Colonic mucosa (tissue), 4 donors: ENCODE data around the gene CCDC89. TPM values are rescaled to one million over a fixed set of nuclear protein-coding genes. Genes with fewer than 3 reads are reported as not detected.

ENCODE experiments used
- DNase-seq: peaks from one replicate; pipeline ENCODE4 v3.0.0-alpha.2; 2020
- H3K27ac ChIP-seq: fragments of 200-600 bp; one replicate; pipeline ENCODE4 v1.8.0; 2021
- H3K27me3 ChIP-seq: fragments of 200-600 bp; one replicate; pipeline ENCODE4 v1.8.0; 2021
- H3K36me3 ChIP-seq: fragments of 200-600 bp; one replicate; pipeline ENCODE4 v1.8.0; 2021
- H3K4me1 ChIP-seq: fragments of 200-600 bp; one replicate; pipeline ENCODE4 v1.8.0; 2021; ENCODE audit warnings: mild to moderate bottlenecking
- H3K4me3 ChIP-seq: fragments of 200-600 bp; one replicate; pipeline ENCODE4 v1.8.0; 2021
- H3K9ac ChIP-seq, 2 donors: one replicate each; pipeline ENCODE4 v1.7.0; 2013; ENCODE audit warnings: control low read depth in 2 of 2, low read depth in 2 of 2, low read length in 2 of 2
- H3K9me3 ChIP-seq: fragments of 200-600 bp; one replicate; pipeline ENCODE4 v1.8.0; 2021
- intact Hi-C: fragments of 100-400 bp; cut with DNase I; formaldehyde crosslinking; loops from one replicate; pipeline ENCODE4 v1.14.1; 2022
- total RNA-seq, 2 donors: library from RNA; stranded (reverse); fragmentation: NEBNext Ultra II Directional in 1 of 2; extraction: Animal tissue kit (Norgen Biotek cat#: 25700) in 1 of 2; gene quantifications; one replicate each; pipeline ENCODE4 v1.2.1, GENCODE V29; 2021
- TF ChIP-seq, protein P1 (sequence below): fragments of 200-600 bp; IDR thresholded peaks from one replicate; pipeline ENCODE4 v1.8.0; 2022; ENCODE audit warnings: antibody characterized with exemption, mild to moderate bottlenecking
- donor health status: healthy.
- donor health status: DM: no; HTN: no; CAD: no.
- donor health status: DM: no; HTN: no; CAD: no.

Gene CCDC89
- total RNA-seq, 2 donors from 2014 or later = 1.4 to 1.7 TPM

DNA sequence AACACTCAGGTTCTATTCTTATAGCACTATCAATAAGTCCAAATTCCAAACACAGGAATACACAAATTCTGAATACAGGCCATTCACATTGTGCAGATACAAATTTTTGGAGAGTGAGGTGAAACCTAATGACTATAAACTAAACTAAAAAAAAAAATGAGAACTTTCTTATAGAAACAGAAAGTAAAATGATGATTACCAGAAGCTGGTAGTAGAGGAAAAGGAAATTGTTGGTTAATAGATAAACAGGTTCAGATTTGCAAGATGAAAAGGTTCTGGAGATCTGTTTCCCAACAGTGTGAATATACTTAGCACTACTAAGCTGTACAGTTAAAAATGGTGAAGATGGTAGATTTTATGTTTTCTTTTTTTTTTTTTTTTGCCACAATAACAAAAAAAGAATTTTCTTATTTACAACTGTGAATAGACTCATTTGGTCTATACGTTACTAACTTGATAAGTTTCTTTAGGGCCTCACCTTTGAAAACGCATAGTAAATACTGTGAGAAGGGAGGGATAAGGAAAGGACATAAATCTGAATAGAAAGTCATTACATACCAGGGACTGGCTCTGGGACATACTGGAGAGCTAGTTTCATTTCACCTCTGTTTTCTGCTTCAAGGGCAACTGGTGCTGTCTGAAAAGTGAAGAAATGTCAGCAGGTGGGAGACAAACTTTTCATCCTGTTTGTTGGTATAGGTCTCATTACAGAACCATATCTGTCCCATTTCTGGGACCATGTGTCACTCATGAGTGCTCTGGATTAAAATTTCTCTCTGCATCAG is 14.2 kb upstream of the CCDC89 start:
- Histone ChIP-seq H3K36me3 (no peaks in the 10 kb centered on the region), H3K4me3 (no peak overlapping the region), H3K4me1 (no peaks in the 10 kb centered on the region), H3K27me3 (no peaks in the 10 kb centered on the region), H3K27ac (no peak overlapping the region), H3K9me3 (no peaks in the 10 kb centered on the region), H3K9ac (no peak overlapping the region)
- TF ChIP-seq, protein P1, sequence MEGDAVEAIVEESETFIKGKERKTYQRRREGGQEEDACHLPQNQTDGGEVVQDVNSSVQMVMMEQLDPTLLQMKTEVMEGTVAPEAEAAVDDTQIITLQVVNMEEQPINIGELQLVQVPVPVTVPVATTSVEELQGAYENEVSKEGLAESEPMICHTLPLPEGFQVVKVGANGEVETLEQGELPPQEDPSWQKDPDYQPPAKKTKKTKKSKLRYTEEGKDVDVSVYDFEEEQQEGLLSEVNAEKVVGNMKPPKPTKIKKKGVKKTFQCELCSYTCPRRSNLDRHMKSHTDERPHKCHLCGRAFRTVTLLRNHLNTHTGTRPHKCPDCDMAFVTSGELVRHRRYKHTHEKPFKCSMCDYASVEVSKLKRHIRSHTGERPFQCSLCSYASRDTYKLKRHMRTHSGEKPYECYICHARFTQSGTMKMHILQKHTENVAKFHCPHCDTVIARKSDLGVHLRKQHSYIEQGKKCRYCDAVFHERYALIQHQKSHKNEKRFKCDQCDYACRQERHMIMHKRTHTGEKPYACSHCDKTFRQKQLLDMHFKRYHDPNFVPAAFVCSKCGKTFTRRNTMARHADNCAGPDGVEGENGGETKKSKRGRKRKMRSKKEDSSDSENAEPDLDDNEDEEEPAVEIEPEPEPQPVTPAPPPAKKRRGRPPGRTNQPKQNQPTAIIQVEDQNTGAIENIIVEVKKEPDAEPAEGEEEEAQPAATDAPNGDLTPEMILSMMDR = no peak
- no peak for DNase-seq
- intact Hi-C loops = loop anchor here (10.0 kb wide), 1 partner anchor 155 kb away; the partner anchor contains the start of gene CCDC83

DNA sequence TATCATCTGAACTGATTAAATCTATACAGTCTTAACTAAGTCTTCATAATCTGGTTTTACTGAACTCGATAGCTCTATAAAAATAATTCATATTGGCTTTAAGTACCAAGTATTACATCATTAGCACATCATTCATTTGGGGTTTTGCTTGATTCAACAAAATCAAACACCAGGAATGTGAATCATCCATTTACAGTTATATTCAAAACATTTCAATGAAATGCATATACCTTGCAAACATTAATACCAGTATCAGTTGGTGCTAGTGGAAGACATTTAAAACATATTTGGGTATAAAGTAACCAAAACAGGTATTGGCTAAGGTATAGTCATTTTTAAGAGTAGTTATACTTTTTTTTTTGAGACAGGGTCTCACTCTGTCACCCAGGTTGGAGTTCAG is 12.2 kb upstream of the CCDC89 start:
- no peak overlapping the region for H3K4me3 ChIP-seq
- TF ChIP-seq, protein P1 = no peak
- intact Hi-C loops = loop anchor here (10.0 kb wide), 1 partner anchor 157 kb away; the partner anchor contains the start of gene CCDC83
- no peaks in the 10 kb centered on the region for H3K36me3 ChIP-seq
- no peaks in the 10 kb centered on the region for H3K27me3 ChIP-seq
- H3K9me3 ChIP-seq = no peaks in the 10 kb centered on the region
- H3K9ac ChIP-seq = no peak overlapping the region
- no peak for DNase-seq
- H3K4me1 ChIP-seq = no peaks in the 10 kb centered on the region
- H3K27ac ChIP-seq = no peak overlapping the region

DNA sequence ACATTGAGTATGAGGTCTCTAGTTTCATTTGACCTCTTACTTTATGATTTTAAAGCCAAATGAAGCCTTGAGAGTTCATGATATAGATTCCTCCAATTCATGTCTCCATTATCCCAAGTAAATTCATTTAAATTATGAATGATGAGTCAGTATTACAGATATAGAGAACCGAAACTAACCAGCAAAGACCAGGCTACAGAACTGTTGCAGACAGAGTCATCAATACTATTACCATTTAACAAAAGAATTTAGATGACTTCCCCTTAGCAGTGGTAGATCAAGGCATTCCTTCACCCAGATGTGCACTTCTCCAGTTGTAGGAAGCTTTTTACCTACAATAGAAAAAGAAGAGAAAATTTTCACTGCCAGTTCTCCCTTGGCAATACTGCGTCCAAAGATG is 11.8 kb upstream of the CCDC89 start:
- H3K27me3 ChIP-seq = no peaks in the 10 kb centered on the region
- intact Hi-C loops = loop anchor here (10.0 kb wide), 1 partner anchor 157 kb away; the partner anchor contains the start of gene CCDC83
- TF ChIP-seq, protein P1 = no peak
- H3K36me3 ChIP-seq = no peaks in the 10 kb centered on the region
- no peak for DNase-seq
- H3K9me3 ChIP-seq = no peaks in the 10 kb centered on the region
- no peak overlapping the region for H3K27ac ChIP-seq
- no peak overlapping the region for H3K9ac ChIP-seq
- H3K4me3 ChIP-seq = no peak overlapping the region
- no peaks in the 10 kb centered on the region for H3K4me1 ChIP-seq

DNA sequence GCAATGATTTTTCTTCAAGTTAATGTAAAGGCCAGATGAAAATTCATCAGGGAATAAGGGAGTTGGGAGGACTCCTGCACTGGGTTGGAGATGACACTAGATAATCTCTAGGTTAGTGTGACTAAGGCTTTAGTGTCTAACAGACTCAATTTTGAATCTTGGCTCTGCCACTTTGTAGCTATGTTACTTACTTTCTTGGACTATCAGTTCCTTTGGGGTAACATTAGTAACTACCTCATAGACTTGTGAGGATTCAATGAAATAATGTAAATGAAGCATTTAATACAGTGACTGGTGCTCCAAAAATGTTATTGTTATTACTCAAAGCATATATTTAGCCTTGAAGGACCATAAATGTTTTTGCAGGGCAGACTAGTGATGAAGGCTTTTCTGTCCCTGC is 9.6 kb upstream of the CCDC89 start:
- TF ChIP-seq, protein P1 = no peak
- intact Hi-C loops = loop anchor here (10.0 kb wide), 1 partner anchor 159 kb away; the partner anchor contains the start of gene CCDC83

DNA sequence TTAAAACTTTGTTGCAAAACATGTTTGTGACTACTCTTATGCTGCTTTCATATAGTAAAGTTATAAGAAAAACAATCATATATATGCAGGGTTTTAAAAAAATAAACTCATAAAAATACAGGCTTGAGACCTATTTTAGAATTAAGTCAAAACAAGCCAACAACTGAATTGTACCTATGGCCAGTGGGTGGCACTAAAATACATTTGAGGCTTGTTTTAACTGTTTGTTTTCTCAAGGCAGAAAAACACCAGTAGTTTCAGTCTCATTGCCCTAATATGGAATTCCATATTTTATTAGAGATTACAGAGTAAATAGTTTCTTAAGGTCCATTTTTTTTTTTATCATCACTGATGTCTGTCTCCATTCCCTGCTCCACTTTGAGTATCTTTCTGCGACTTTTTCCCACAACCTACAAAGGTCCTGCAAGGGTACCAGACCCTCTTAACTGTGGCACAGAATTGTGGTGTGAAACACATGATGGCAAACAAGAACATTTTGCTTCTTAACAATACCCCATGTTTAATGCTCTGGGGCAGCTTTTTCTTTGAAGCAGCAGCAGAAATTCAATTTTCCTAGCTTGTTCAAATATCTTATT is 8.5 kb upstream of the CCDC89 start:
- no peaks in the 10 kb centered on the region for H3K36me3 ChIP-seq
- no peaks in the 10 kb centered on the region for H3K9me3 ChIP-seq
- no peak overlapping the region for H3K27ac ChIP-seq
- no peak overlapping the region for H3K4me3 ChIP-seq
- intact Hi-C loops = loop anchor here (10.0 kb wide), 1 partner anchor 160 kb away; the partner anchor contains the start of gene CCDC83
- no peak for DNase-seq
- no peaks in the 10 kb centered on the region for H3K4me1 ChIP-seq
- H3K27me3 ChIP-seq = no peaks in the 10 kb centered on the region
- TF ChIP-seq, protein P1 = peak; percentile 34
- no peak overlapping the region for H3K9ac ChIP-seq

More for the DNA sequence above, 9.6 kb upstream of the CCDC89 start:
- Histone ChIP-seq H3K27me3 (no peaks in the 10 kb centered on the region), H3K4me1 (no peaks in the 10 kb centered on the region), H3K27ac (no peak overlapping the region), H3K9me3 (no peaks in the 10 kb centered on the region), H3K4me3 (no peak overlapping the region), H3K9ac (no peak overlapping the region), H3K36me3 (no peaks in the 10 kb centered on the region)
- no peak for DNase-seq
